HepG2 (cell line): ENCODE data around the gene CYSRT1. TPM values are rescaled to one million over a fixed set of nuclear protein-coding genes. Genes with fewer than 3 reads are reported as not detected.

Experiments
- ATAC-seq: fragments of 200-7000 bp; cut with Tn5 transposase; 3 replicates; pipeline ENCODE4 v1.9.1; 2020; ENCODE audit warnings: mild to moderate bottlenecking, moderate library complexity
- BruUV-seq: library from RNA; stranded (reverse); fragments of 400-500 nt; replicated peaks from 2 replicates; lab custom pipeline; 2021; lab: Mats Ljungman, UMichigan
- CTCF ChIA-PET: fragments of 300-600 bp; formaldehyde crosslinking; extraction: SDS; loops from one replicate; lab custom pipeline; 2021; ENCODE audit warnings: low total read pairs, inconsistent platforms, low intra/inter-chr PET ratio; lab: Yijun Ruan, JAX
- POLR2A ChIA-PET: fragments of 350-600 bp; sonication (Branson Sonifier 250); formaldehyde crosslinking; loops from one replicate; lab custom pipeline; 2020; ENCODE audit warnings: antibody characterized with exemption, inconsistent platforms; lab: Yijun Ruan, JAX
- DNase-seq: peaks from one replicate; pipeline ENCODE4 v3.0.0-alpha.2; 2015; ENCODE audit warnings: low spot score
- FAIRE-seq: peaks from 3 replicates; lab custom pipeline; 2011; peaks lifted over from hg19 to GRCh38; lab: Jason Lieb, UNC
- H2AFZ ChIP-seq: one replicate; pipeline ENCODE4 v1.6.1; 2011; ENCODE audit warnings: low read length, inconsistent platforms
- H3K27ac ChIP-seq: fragments of 300-600 bp; 3 replicates; pipeline ENCODE4 v1.8.0; 2011; ENCODE audit warnings: mixed run types, mild to moderate bottlenecking, mixed read lengths, low read length, inconsistent platforms; ENCODE audit not compliant: insufficient read depth; ENCODE audit errors: extremely low read length
- H3K27me3 ChIP-seq, 2 experiments: fragments of 200-600 bp in 1 of 2; 2 replicates in 1 of 2; 3 replicates in 1 of 2; pipeline versions ENCODE4 v1.6.0 to v1.8.0; 2011; ENCODE audit warnings: low read length in 2 of 2, mild to moderate bottlenecking in 2 of 2, moderate library complexity in 2 of 2, inconsistent platforms in 1 of 2; ENCODE audit not compliant: insufficient read depth in 2 of 2, control insufficient read depth in 1 of 2
- H3K36me3 ChIP-seq, 2 experiments: fragments of 200-600 bp in 1 of 2; replicated peaks in 1 of 2; 2 replicates in 1 of 2; 3 replicates in 1 of 2; pipeline versions ENCODE4 v1.5.1 to v1.8.0; 2011; ENCODE audit warnings: low read length in 2 of 2, inconsistent platforms in 1 of 2; ENCODE audit not compliant: insufficient read depth in 2 of 2, control insufficient read depth in 1 of 2
- H3K4me1 ChIP-seq: 2 replicates; pipeline ENCODE4 v1.5.1; 2012; ENCODE audit warnings: low read length, inconsistent platforms; ENCODE audit not compliant: insufficient read depth
- H3K4me2 ChIP-seq: 2 replicates; pipeline ENCODE4 v1.6.0; 2011; ENCODE audit warnings: low read depth, low read length, inconsistent platforms
- H3K4me3 ChIP-seq, 3 experiments: fragments of 200-600 bp in 1 of 3; sonication (generic), shearing (Covaris generic) in 1 of 3; replicated peaks in 1 of 3; 2 replicates each; pipeline ENCODE4 v1.5.1; 2011 to 2016; ENCODE audit warnings: low read length in 3 of 3, inconsistent platforms in 2 of 3, low read depth in 2 of 3, mild to moderate bottlenecking in 2 of 3, control low read depth in 1 of 3, mixed read lengths in 1 of 3; ENCODE audit not compliant: insufficient read depth in 1 of 3
- H3K79me2 ChIP-seq: one replicate; pipeline ENCODE4 v1.6.1; 2011; ENCODE audit warnings: low read length, inconsistent platforms; ENCODE audit not compliant: insufficient read depth
- H3K9ac ChIP-seq: 2 replicates; pipeline ENCODE4 v1.6.0; 2011; ENCODE audit warnings: mild to moderate bottlenecking, low read depth, low read length, inconsistent platforms; ENCODE audit not compliant: insufficient read depth
- H3K9me3 ChIP-seq: 2 replicates; pipeline ENCODE4 v1.5.1; 2012; ENCODE audit warnings: mild to moderate bottlenecking, low read length
- H4K20me1 ChIP-seq: 2 replicates; pipeline ENCODE4 v1.6.0; 2011; ENCODE audit warnings: inconsistent platforms, mild to moderate bottlenecking, low read length, moderate library complexity; ENCODE audit not compliant: insufficient read depth
- AGO2 ChIP-seq: fragments of 200-400 bp; formaldehyde crosslinking; optimal IDR thresholded peaks from 2 replicates; pipeline ENCODE3; 2017; ENCODE audit warnings: mild to moderate bottlenecking, low read depth, low read length, moderate library complexity
- CCAR2 ChIP-seq: fragments of 200-400 bp; formaldehyde crosslinking; optimal IDR thresholded peaks from 2 replicates; pipeline ENCODE3; 2018; ENCODE audit warnings: low read depth, mild to moderate bottlenecking, low read length, moderate library complexity
- CTCF ChIP-seq: sonication (generic); formaldehyde crosslinking; IDR thresholded peaks from 2 replicates; pipeline ENCODE4 v1.5.0; 2020; ENCODE audit warnings: mild to moderate bottlenecking, missing genetic modification reagents, moderate library complexity
- HNRNPL ChIP-seq: fragments of 200-400 bp; formaldehyde crosslinking; IDR thresholded peaks from 2 replicates; pipeline ENCODE4 v1.6.1; 2017; ENCODE audit warnings: mild to moderate bottlenecking, low read depth, low read length
- MIXL1 ChIP-seq: IDR thresholded peaks from 2 replicates; pipeline ENCODE4 v1.6.1; 2016
- PAX8 ChIP-seq: sonication (generic); formaldehyde crosslinking; IDR thresholded peaks from 2 replicates; pipeline ENCODE4 v1.8.0; 2022; ENCODE audit warnings: mild to moderate bottlenecking, missing genetic modification reagents, borderline replicate concordance
- PHB2 ChIP-seq: fragments of 450-650 bp; IDR thresholded peaks from 2 replicates; pipeline ENCODE4 v1.6.1; 2018; ENCODE audit not compliant: partially characterized antibody
- RFX3 ChIP-seq: IDR thresholded peaks from 2 replicates; pipeline ENCODE4 v1.6.1; 2016; ENCODE audit warnings: missing biosample characterization, missing genetic modification reagents
- SP140L ChIP-seq: sonication (generic); formaldehyde crosslinking; IDR thresholded peaks from 2 replicates; pipeline ENCODE4 v1.4.0; 2020; ENCODE audit warnings: missing genetic modification reagents, borderline replicate concordance
- ZIK1 ChIP-seq: sonication (generic); formaldehyde crosslinking; IDR thresholded peaks from 2 replicates; pipeline ENCODE4 v1.5.0; 2020; ENCODE audit warnings: mild to moderate bottlenecking, low read depth, missing genetic modification reagents, borderline replicate concordance
- ZNF674 ChIP-seq: sonication (generic); formaldehyde crosslinking; IDR thresholded peaks from 2 replicates; pipeline ENCODE4 v1.5.0; 2020; ENCODE audit warnings: low read depth, mild to moderate bottlenecking, missing genetic modification reagents
- WGBS: methylation state at CpG from one replicate; pipeline ENCODE4 v1.1.6; 2017; ENCODE audit warnings: low lambda C conversion rate; 5-methylcytosine and 5-hydroxymethylcytosine counted together
- in situ Hi-C: cut with HindIII; loops from 2 replicates; pipeline ENCODE4 v1.10.0; 2017; ENCODE audit warnings: low pct_unique_long_range_greater_than_20kb; ENCODE audit not compliant: extremely low pct_ligation_motif_present
- intact Hi-C: fragments of 100-400 bp; cut with micrococcal nuclease; formaldehyde crosslinking; loops from one replicate; pipeline ENCODE4 v1.10.0; 2022; ENCODE audit not compliant: unreplicated experiment
- polyA plus RNA-seq, 8 experiments: library from polyadenylated mRNA; depleted of rRNA in 3 of 8; stranded (reverse) in 7 of 8; unstranded in 1 of 8; fragments of >200 nt; fragmentation: Illumina TruSeq in 4 of 8; extraction: Trizol in 4 of 8; gene quantifications; 2 replicates each; pipeline versions ENCODE4 v1.2.1 to v1.2.3, GENCODE V29; 2011 to 2016; ENCODE audit warnings: low read depth in 4 of 8, missing spikeins in 1 of 8, mixed read lengths in 1 of 8; ENCODE audit not compliant: insufficient read depth in 1 of 8
- total RNA-seq, 5 experiments: library from RNA; depleted of rRNA; stranded (reverse); fragments of >200 nt; fragmentation: Illumina TruSeq; extraction: Trizol; gene quantifications; 2 replicates each; pipeline ENCODE4 v1.2.3, GENCODE V29; 2016; ENCODE audit warnings: low read depth in 1 of 5

Gene CYSRT1
- total and polyA plus RNA-seq, 2 of the 13 experiments (the other 11 are each of a cell fraction or from before 2014, with no cell fraction given): 1.5 to 2.1 TPM

DNA sequence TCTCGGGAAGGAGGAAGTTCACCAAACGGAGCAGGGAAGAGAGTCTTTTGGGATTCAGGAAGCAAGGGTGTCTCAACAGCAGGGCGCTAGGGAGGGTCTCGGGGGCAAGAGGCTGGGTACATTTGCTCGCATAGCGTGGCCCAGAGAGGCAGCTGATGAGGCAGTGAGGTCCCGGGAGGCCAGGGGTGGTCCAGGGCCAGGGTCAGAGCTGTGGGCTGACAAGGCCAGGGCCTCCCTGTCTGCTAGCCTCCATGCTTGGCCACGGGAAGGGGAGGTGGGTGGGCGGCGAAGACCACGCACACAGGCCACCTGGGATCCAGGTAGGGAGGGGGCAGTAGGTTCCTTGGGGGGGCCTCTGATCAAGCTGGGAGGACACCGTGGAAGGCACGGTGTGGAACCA is 13.4 kb upstream of the CYSRT1 start:
- BruUV-seq: no TSS peak
- H3K36me3 ChIP-seq: no peaks in the 10 kb centered on the region; a peak in 1 of 5 replicates

GRCh38 chr9:137212520-137212919 is 12.5 kb upstream of the CYSRT1 start:
- H3K4me1 ChIP-seq: peaks cover 7% of the 10 kb centered on the region; the same call in 1 of the 2 replicates
- intact Hi-C loops (no loop called here), in situ Hi-C loops (no loop called here)
- ATAC-seq (no peak), FAIRE-seq (no peak)
- no peaks in the 10 kb centered on the region for H3K27me3 ChIP-seq
- H3K9me3 ChIP-seq: no peaks in the 10 kb centered on the region
- no peak overlapping the region for H3K9ac ChIP-seq
- no peak overlapping the region for H3K27ac ChIP-seq
- 92% methylated on average over 12 of the region's 21 CpGs for WGBS
- no peaks in the 10 kb centered on the region for H3K79me2 ChIP-seq
- no peak overlapping the region for H2AFZ ChIP-seq
- CTCF ChIA-PET: no interaction called here
- no peaks in the 10 kb centered on the region for H4K20me1 ChIP-seq
- no peak overlapping the region for H3K4me2 ChIP-seq
- no peak for TF ChIP-seq PHB2
- TF ChIP-seq MIXL1 (CRISPR knock-in tag): no peak
- TF ChIP-seq ZIK1: no peak
- TF ChIP-seq PAX8 (CRISPR knock-in tag): no peak
- 0 out of 2 replicates have a peak, but pooled peaks have one; percentile 74 for TF ChIP-seq HNRNPL
- TF ChIP-seq ZNF674: no peak
- peak; percentile 0 for TF ChIP-seq AGO2
- peak; percentile 22; the same call in 1 of the 2 replicates for TF ChIP-seq CTCF (CRISPR knock-in tag)
- TF ChIP-seq RFX3: no peak
- TF ChIP-seq SP140L: no peak
- TF ChIP-seq, all 625 proteins: peak for 3
- Histone ChIP-seq H3K36me3 (no peaks in the 10 kb centered on the region; a peak in 1 of 5 replicates), H3K4me3 (no peak overlapping the region)
- no peak for DNase-seq
- POLR2A ChIA-PET: no interaction called here
- BruUV-seq: no TSS peak

More for the DNA sequence above, 13.4 kb upstream of the CYSRT1 start:
- no peak for ATAC-seq
- no peak overlapping the region for H2AFZ ChIP-seq
- in situ Hi-C loops: no loop called here
- no peak for FAIRE-seq
- H3K27me3 ChIP-seq: no peaks in the 10 kb centered on the region
- intact Hi-C loops: no loop called here
- no peak overlapping the region for H3K4me3 ChIP-seq
- no peak overlapping the region for H3K27ac ChIP-seq
- ChIA-PET POLR2A (no interaction called here), CTCF (no interaction called here)
- no peak for TF ChIP-seq CCAR2
- TF ChIP-seq AGO2: peak; percentile 85
- H4K20me1 ChIP-seq: no peaks in the 10 kb centered on the region
- DNase-seq: no peak
- no peaks in the 10 kb centered on the region for H3K9me3 ChIP-seq
- 93% methylated on average over 13 of the region's 13 CpGs for WGBS
- peaks cover 7% of the 10 kb centered on the region for H3K4me1 ChIP-seq
- no peak overlapping the region for H3K9ac ChIP-seq
- peaks cover 3% of the 10 kb centered on the region for H3K79me2 ChIP-seq
- H3K4me2 ChIP-seq: no peak overlapping the region
